Thyroid gland (tissue), 4 donors: ENCODE measurements around the gene GATA3.

Source experiments
- POLR2A ChIP-seq, 2 donors: fragments of 450-650 bp; IDR thresholded peaks; one replicate each; pipeline ENCODE4 v1.6.1; 2017; ENCODE audit warnings: antibody characterized with exemption in 2 of 2, mild to moderate bottlenecking in 2 of 2, moderate library complexity in 1 of 2
- TF ChIP-seq, protein P1 (sequence below), 6 experiments: fragments of 200-600 bp in 3 of 6; fragments of 450-650 bp in 3 of 6; sonication (generic) in 3 of 6; IDR thresholded peaks; one replicate each; pipeline ENCODE4 v1.5.1; 2016 to 2019; ENCODE audit warnings: antibody characterized with exemption in 6 of 6, mild to moderate bottlenecking in 2 of 6, inconsistent platforms in 1 of 6, moderate library complexity in 1 of 6

DNA sequence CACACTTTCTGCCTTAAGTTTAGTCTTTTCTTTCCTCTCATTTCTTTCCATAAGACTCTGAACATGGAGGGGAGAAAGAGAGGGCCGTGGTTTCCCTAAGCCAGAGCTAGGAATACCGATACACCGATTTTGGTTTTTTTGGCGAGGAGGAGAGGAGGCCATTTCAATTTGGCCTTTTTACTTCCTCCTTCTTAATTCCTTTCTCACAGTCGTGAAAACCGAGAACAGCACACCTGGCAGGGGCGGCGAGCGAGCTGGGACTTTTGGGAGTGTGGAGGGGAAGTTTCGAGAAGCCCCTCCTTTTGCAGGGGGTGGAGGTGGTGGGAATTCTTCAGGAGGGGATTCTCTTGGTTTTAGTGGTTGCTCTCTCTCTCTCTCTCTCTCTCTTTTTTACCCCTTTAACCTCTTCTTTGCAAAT, 6.2 kb downstream of the GATA3 start:
- TF ChIP-seq, protein P1, sequence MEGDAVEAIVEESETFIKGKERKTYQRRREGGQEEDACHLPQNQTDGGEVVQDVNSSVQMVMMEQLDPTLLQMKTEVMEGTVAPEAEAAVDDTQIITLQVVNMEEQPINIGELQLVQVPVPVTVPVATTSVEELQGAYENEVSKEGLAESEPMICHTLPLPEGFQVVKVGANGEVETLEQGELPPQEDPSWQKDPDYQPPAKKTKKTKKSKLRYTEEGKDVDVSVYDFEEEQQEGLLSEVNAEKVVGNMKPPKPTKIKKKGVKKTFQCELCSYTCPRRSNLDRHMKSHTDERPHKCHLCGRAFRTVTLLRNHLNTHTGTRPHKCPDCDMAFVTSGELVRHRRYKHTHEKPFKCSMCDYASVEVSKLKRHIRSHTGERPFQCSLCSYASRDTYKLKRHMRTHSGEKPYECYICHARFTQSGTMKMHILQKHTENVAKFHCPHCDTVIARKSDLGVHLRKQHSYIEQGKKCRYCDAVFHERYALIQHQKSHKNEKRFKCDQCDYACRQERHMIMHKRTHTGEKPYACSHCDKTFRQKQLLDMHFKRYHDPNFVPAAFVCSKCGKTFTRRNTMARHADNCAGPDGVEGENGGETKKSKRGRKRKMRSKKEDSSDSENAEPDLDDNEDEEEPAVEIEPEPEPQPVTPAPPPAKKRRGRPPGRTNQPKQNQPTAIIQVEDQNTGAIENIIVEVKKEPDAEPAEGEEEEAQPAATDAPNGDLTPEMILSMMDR (IDR thresholded peaks at IDR 0.05) = no peak
- TF ChIP-seq POLR2A (IDR thresholded peaks at IDR 0.05) = no peak
